HCT116 (cell line): ENCODE measurements around the gene IGDCC3. TPM values are rescaled to one million over a fixed set of nuclear protein-coding genes. Genes with fewer than 3 reads are reported as not detected.

Source experiments
- ATAC-seq: fragments of 200-7000 bp; cut with Tn5 transposase; 2 replicates; pipeline ENCODE4 v1.9.1; 2020; ENCODE audit warnings: mild to moderate bottlenecking, moderate library complexity
- BruUV-seq: library from RNA; stranded (reverse); fragments of 400-500 nt; replicated peaks from 2 replicates; lab custom pipeline; 2021; lab: Mats Ljungman, UMichigan
- CTCF ChIA-PET: fragments of 300-600 bp; sonication (Branson Sonifier 250); formaldehyde crosslinking; loops from one replicate; lab custom pipeline; 2021; ENCODE audit warnings: antibody characterized with exemption; lab: Charles Lee
- POLR2A ChIA-PET: fragments of 300-600, 350-600 bp; sonication (Branson Sonifier 250); formaldehyde crosslinking; loops from one replicate; lab custom pipeline; 2021; ENCODE audit warnings: antibody characterized with exemption; lab: Charles Lee
- RAD21 ChIA-PET, 2 experiments: fragments of 300-600 bp; sonication (Branson Sonifier 250); formaldehyde crosslinking; loops; one replicate each; lab custom pipeline; 2023; ENCODE audit warnings: low total read pairs in 2 of 2; ENCODE audit not compliant: uncharacterized antibody in 2 of 2, unreplicated experiment in 2 of 2, low non-redundant PET in 1 of 2; lab: Charles Lee
- DNase-seq: peaks from one replicate; pipeline ENCODE4 v3.0.0-alpha.2; 2010; ENCODE audit warnings: low read depth, low spot score
- H2AFZ ChIP-seq: fragments of 200-600 bp; shearing (Covaris generic), sonication (generic); 2 replicates; pipeline ENCODE4 v1.6.1; 2017; ENCODE audit warnings: low read depth, mixed run types, mixed read lengths, antibody characterized with exemption, low read length; ENCODE audit not compliant: poor library complexity, severe bottlenecking
- H3K27ac ChIP-seq: 2 replicates; pipeline ENCODE4 v1.5.1; 2012; ENCODE audit warnings: low read depth, low read length
- H3K27me3 ChIP-seq: fragments of 200-600 bp; sonication (generic); 2 replicates; pipeline ENCODE4 v1.6.1; 2016; ENCODE audit warnings: mixed run types, low read length, mixed read lengths; ENCODE audit not compliant: insufficient read depth
- H3K36me3 ChIP-seq, 2 experiments: fragments of 200-500 bp in 1 of 2; fragments of 200-600 bp in 1 of 2; sonication (Bioruptor generic) in 1 of 2; sonication (generic) in 1 of 2; 2 replicates each; pipeline versions ENCODE4 v1.5.1 to v1.6.1; 2014 to 2016; ENCODE audit warnings: low read length in 2 of 2, inconsistent platforms in 1 of 2, mixed read lengths in 1 of 2, mixed run types in 1 of 2; ENCODE audit not compliant: insufficient read depth in 2 of 2, control insufficient read depth in 1 of 2
- H3K4me1 ChIP-seq, 2 experiments: fragments of 200-600 bp in 1 of 2; sonication (generic) in 1 of 2; 2 replicates each; pipeline versions ENCODE4 v1.5.1 to v1.6.1; 2012 to 2017; ENCODE audit warnings: low read length in 2 of 2, inconsistent platforms in 1 of 2, mild to moderate bottlenecking in 1 of 2, mixed read lengths in 1 of 2, mixed run types in 1 of 2, moderate library complexity in 1 of 2; ENCODE audit not compliant: insufficient read depth in 2 of 2, control insufficient read depth in 1 of 2
- H3K4me2 ChIP-seq: fragments of 200-600 bp; sonication (generic); 2 replicates; pipeline ENCODE4 v1.6.1; 2017; ENCODE audit warnings: mixed run types, low read length, mixed read lengths
- H3K4me3 ChIP-seq, 2 experiments: fragments of 200-600 bp in 1 of 2; sonication (generic) in 1 of 2; replicated peaks in 1 of 2; 2 replicates each; pipeline ENCODE4 v1.5.1; 2011 to 2016; ENCODE audit warnings: low read length in 2 of 2, control low read depth in 1 of 2, low read depth in 1 of 2, mild to moderate bottlenecking in 1 of 2, mixed read lengths in 1 of 2, mixed run types in 1 of 2
- H3K79me2 ChIP-seq: fragments of 200-600 bp; sonication (generic); 2 replicates; pipeline ENCODE4 v1.6.1; 2017; ENCODE audit warnings: mild to moderate bottlenecking, mixed run types, low read length, moderate library complexity, mixed read lengths; ENCODE audit not compliant: insufficient read depth
- H3K9ac ChIP-seq: fragments of 200-600 bp; sonication (generic); 2 replicates; pipeline ENCODE4 v1.6.1; 2016; ENCODE audit warnings: low read length, mixed read lengths
- H3K9me2 ChIP-seq: fragments of 200-600 bp; sonication (generic), shearing (Covaris generic); 2 replicates; pipeline ENCODE4 v1.6.1; 2017; ENCODE audit warnings: mixed run types, mild to moderate bottlenecking, moderate library complexity; ENCODE audit not compliant: insufficient read depth
- H3K9me3 ChIP-seq, 2 experiments: fragments of 200-500 bp in 1 of 2; fragments of 200-600 bp in 1 of 2; sonication (Bioruptor generic) in 1 of 2; sonication (generic) in 1 of 2; 2 replicates each; pipeline ENCODE4 v1.6.1; 2014 to 2017; ENCODE audit warnings: low read length in 2 of 2, mixed read lengths in 2 of 2, inconsistent platforms in 1 of 2, low read depth in 1 of 2, mild to moderate bottlenecking in 1 of 2, mixed run types in 1 of 2, moderate library complexity in 1 of 2; ENCODE audit not compliant: control insufficient read depth in 1 of 2, insufficient read depth in 1 of 2
- H4K20me1 ChIP-seq: fragments of 200-600 bp; sonication (generic), shearing (Covaris generic); 2 replicates; pipeline ENCODE4 v1.6.1; 2017; ENCODE audit warnings: mixed run types, mild to moderate bottlenecking, moderate library complexity; ENCODE audit not compliant: insufficient read depth
- CBX3 ChIP-seq: IDR thresholded peaks from 2 replicates; pipeline ENCODE4 v1.6.1; 2012; ENCODE audit warnings: low read depth
- CEBPB ChIP-seq: IDR thresholded peaks from 2 replicates; pipeline ENCODE4 v1.6.1; 2012; ENCODE audit warnings: low read depth
- EGR1 ChIP-seq: IDR thresholded peaks from 2 replicates; pipeline ENCODE4 v1.6.1; 2012; ENCODE audit warnings: low read depth
- EZH2 ChIP-seq: fragments of 200-600 bp; sonication (generic); IDR thresholded peaks from 2 replicates; pipeline ENCODE4 v1.6.1; 2017; ENCODE audit warnings: antibody characterized with exemption, mixed run types
- JUND ChIP-seq: IDR thresholded peaks from 2 replicates; pipeline ENCODE4 v1.6.1; 2012
- TCF7L2 ChIP-seq: IDR thresholded peaks from 2 replicates; pipeline ENCODE4 v1.7.0; 2011; ENCODE audit warnings: borderline replicate concordance, inconsistent platforms; ENCODE audit not compliant: insufficient read depth, insufficient read length; ENCODE audit errors: extremely low read depth
- ZBTB33 ChIP-seq: IDR thresholded peaks from 2 replicates; pipeline ENCODE4 v1.6.1; 2011; ENCODE audit warnings: mild to moderate bottlenecking, low read length, moderate library complexity; ENCODE audit not compliant: insufficient replicate concordance; ENCODE audit errors: extremely low read depth
- intact Hi-C: fragments of 100-400 bp; cut with micrococcal nuclease; formaldehyde crosslinking; loops from 2 replicates; pipeline ENCODE4 v1.10.0; 2022
- total RNA-seq: library from RNA; stranded (reverse); gene quantifications from one replicate; pipeline ENCODE4 v1.2.1, GENCODE V29; 2021; ENCODE audit not compliant: unreplicated experiment

IGDCC3 gene
- total RNA-seq, 1 experiment from 2014 or later, result 0.44 TPM

GRCh38 chr15:65385870-65386258 lies 8.1 kb upstream of the IGDCC3 start:
- no TSS peak for BruUV-seq
- H3K4me1 ChIP-seq, result peaks cover 8 to 21% of the 10 kb centered on the region in 2 experiments
- TF ChIP-seq ZBTB33 (no peak), CEBPB (no peak), EGR1 (no peak), TCF7L2 (no peak), EZH2 (no peak), JUND (no peak), CBX3 (no peak)
- TF ChIP-seq, all 23 proteins: peak for 0
- Histone ChIP-seq H3K4me3 (no peak overlapping the region; a peak in 1 of 4 replicates), H4K20me1 (no peaks in the 10 kb centered on the region), H3K79me2 (no peaks in the 10 kb centered on the region), H3K27me3 (no peaks in the 10 kb centered on the region), H2AFZ (peak overlapping the region; percentile 74), H3K36me3 (no peaks in the 10 kb centered on the region), H3K9me2 (no peaks in the 10 kb centered on the region), H3K9ac (peak overlapping the region; percentile 69), H3K4me2 (peak overlapping the region; percentile 95), H3K9me3 (no peaks in the 10 kb centered on the region), H3K27ac (no peak overlapping the region)
- ChIA-PET RAD21 (interaction anchor here in 1 of 2 experiments (1.9 kb wide), 1 partner anchor 67 kb away, joined by 11 read pairs; no protein-coding TSS in a partner anchor), POLR2A (interaction anchor here (1.3 to 1.7 kb wide), 2 partner anchors 67 to 80 kb away, joined by 6 to 13 read pairs; partner anchors contain the start of gene RNU5B-1), CTCF (interaction anchor here (0.6 to 3.7 kb wide), 11 partner anchors 9 to 200 kb away, joined by 3 to 39 read pairs (median 6); partner anchors contain the start of gene RNU5B-1)
- no peak for ATAC-seq
- no peak for DNase-seq
- intact Hi-C loops, result loop anchor here (1.0 to 5.0 kb wide), 4 partner anchors 68 to 353 kb away; no protein-coding TSS in a partner anchor
